Activated CD4-positive, alpha-beta T cell treated with anti-CD3 and anti-CD28 coated beads for 24 hours (primary cell): ENCODE data around the gene ATP1A1.

ENCODE experiments used
- DNase-seq, 2 donors: peaks; one replicate each; pipeline ENCODE4 v3.0.0-alpha.2; 2020; ENCODE audit warnings: low read depth in 2 of 2

ATP1A1 gene

DNA sequence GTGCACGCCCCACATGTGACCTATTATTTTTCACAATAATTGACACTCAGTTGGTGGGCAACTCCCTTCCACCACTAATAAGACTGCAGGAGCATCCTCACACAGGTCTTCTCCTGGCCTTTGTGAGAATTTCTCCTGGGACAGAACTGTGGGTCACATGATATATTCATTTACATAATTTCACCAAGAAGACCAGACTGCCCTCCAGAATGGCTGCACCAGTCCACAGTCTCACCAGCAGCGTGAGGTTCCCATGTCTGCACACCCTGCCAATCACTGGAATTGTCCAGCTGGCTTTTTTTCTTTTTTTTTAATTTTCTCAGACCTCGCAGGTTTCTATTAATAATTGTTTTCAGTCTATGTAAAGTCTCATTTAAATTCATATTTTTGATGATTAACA, 41.3 kb downstream of the ATP1A1 start:
- DNase-seq = no peak

DNA sequence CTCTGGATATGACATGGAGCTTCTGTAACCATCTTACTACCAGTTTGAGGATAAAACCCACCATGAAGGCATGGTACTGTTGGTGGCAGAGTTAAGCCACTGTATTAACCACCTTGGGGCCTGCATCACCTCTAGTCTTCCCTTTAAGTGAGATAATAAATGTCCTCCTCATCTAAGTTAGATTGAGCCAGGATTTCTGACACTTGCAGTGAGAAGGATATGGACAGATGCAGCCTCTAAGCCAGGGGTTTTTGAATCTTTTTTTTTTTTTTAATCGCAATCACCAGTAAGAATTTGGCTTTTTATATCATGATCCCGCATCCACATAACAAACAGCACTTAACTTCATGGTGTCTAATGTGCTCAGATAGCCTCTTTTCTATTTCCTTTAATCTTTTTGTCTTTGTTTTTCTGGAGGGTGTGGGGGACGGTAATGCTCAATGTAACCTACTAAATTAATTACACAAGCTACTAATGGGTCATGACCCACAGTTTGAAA, 42.2 kb downstream of the ATP1A1 start:
- no peak for DNase-seq

DNA sequence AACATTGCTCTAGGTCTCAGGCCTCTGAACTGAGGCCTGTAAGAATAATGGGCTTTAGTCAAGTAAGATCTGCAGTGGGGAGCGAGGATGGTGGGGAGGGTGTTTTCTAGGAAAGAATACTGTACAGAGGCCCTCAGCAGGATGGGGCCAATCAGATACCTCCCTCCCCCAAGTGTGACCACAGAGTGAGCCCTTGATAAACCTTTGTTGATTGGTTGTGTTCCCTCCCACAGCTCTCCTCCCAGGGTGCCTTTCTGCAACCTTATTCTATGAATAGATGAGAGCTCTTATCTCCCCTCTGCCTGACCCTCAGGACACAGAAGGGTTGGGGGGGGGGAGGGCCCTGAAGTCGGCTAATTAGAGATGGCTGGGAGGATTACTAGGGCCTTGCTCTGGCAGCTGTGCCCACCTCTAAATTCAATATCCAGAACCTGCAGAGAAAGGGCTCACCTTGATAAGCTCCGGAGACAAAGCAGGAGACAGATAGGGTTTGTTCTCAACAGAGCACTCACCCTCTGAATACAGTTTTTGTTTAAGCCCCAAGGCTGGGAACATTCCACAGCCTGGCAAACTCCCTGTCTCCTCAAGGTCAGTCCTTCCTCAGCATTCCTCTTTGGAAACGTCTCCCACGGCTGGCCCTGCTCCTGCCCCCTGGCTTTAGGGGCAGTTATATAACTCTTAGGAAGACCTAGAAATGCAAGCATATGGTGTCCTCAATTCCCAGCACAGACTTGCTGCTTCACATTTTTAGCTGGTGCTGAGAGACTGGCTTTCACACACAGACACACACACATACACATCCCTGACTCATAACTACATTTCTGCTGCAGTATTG, 42.9 kb downstream of the ATP1A1 start:
- no peak for DNase-seq

DNA sequence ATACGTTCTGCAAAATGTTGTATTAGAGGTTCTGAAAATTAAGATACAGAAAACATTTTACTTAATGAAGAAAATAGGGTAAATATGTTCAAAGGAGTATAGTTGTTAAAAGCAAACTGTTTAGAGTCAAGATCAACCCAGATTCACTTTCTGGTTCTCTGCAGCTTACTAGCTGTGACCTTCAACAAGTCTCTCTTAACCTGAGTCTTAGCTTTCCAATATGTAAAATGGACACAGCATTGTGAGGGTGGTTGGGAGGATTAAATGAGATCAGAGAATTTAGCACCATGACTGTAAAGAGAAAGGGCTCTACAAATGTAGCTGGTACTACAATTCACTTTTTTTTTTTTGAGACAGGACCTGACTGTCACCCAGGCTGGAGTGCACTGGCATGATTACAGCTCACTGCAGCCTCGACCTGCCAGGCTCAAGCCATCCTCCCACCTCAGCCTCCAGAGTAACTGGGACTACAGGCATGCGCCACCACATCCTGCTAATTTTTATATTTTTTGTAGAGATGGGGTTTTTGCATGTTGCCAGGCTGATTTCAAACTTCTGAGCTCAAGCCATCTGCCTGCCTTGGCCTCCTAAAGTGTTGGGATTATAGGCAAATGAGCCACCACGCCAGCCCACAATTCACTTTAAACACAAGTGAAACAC, 43.9 kb downstream of the ATP1A1 start:
- no peak for DNase-seq

DNA sequence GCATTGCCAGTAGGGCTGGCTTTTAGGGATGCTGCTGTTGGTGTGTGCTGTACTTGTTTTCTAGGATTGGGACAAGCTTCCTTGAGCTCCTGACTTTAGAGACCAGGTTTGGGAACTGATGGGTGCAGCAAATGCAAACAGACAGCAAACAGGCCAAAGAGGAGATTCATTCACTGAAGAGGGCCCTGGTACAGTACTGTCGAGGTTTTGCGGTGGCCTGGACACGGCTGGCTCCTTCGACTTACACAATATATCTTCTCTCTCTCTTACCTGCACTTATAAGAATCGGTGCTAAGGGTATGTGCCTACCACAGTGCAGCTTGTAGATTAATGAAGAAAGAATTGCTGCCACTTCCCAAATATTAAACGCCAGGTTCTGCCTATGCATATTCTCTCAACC, 44.6 kb downstream of the ATP1A1 start:
- no peak for DNase-seq

DNA sequence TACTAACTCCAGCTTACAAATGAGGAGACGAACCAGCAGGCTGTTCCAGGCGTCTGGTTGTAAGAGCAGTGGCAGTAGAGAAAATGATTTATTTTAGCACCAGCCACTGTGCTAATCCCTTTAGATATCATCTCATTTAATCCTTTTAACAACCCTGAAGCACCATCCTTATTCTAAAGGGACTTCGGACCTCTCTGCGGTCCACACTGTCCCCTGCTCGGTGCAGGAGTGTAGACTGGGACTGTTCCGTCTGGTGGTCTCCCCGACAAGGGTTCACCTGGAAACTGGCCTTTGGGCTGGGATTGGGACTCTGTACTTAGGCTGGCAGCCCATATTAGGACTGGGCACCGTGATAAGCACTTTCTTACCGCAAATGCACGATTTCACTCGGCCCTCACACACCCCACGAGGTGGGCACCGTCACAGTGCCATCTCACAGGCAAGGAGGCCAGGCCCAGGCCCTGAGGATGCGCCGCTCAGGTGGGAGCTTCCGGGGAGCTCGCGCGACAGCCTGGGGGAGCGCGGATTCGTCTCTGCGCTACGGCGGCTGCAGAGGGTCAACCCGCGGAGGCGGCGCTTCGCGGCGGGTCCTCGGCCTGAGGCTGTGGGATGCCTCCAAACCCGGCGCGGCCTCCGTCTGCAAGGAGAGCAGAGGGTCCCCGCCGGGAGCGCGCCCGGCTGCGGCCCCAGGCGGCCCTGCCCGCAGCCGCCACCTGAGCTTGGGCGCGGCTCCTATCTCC, 45.2 kb downstream of the ATP1A1 start:
- DNase-seq = peak; percentile 76 to 81

DNA sequence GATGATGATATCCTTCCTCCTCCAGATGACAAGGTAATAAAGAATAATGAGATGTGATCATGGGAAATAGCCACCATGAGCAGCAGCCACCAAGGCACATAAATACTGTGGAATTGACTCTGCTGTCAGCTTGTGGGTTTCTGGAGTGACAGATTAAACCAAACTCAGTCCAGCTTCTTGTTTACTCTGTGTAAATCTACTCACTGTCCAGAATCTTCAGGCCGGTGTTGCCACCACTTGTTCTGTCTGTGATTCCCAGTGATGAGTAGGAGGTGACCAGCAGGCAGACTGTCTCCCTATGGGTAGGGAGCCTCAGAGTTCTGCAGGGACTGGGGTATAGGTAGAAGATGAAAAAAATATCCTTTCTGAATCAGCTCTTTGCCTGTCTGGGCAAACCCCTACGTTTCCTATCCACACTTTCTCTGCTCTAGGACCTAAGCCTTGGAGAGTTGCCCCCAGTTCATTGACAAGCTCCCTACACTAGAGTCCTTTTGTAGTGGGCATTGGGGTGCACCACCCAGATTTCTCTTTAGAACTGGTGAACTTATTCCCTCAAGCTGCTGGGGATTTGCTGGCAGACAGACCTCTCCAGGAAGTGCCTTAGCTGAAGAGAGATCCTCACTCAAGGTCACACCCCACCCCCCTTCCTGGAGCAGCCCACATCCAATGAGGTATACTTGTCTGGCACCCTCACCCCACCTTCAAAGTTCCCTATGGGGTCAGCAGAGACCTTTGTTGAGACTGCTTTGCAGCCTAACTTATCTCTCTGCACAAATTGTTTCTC, 47.6 kb downstream of the ATP1A1 start:
- DNase-seq = no peak

DNA sequence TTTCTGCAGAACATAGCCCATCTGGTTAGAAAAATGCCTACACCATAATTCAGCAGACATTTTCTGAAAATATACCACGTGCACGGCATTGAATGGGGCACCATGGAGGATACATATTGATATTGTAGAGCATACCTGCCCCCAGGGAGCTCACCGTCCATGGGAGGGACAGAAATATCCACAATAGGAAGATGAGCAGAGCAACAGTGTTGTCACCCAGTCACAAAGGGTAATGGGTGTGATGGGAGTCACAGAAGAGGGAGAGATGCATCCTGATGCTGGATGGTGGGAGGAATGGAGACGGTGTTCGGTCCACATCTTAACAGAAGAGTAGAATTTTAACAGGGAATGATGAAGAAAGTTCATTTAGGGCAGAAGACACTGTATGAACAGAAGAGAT, 51.4 kb downstream of the ATP1A1 start:
- DNase-seq = no peak

DNA sequence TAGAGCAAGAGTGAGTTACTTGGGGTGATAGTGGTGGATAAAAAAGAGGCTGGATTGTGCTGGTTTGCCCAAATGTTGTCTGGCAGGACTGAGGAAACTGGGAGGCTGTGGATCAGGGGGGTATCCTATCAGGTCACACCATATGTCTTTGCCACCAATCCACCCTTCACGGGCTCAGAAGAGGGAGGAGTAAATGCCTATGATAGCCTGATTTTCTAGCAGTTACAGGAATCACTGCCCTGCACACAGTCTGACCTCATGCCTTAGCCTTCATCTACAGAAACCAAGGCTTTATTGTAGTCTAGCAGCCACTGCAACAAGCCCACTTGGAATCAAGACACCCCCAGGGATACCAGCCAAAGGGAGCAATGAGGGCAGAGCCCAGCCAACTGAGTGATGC, 51.8 kb downstream of the ATP1A1 start:
- no peak for DNase-seq

DNA sequence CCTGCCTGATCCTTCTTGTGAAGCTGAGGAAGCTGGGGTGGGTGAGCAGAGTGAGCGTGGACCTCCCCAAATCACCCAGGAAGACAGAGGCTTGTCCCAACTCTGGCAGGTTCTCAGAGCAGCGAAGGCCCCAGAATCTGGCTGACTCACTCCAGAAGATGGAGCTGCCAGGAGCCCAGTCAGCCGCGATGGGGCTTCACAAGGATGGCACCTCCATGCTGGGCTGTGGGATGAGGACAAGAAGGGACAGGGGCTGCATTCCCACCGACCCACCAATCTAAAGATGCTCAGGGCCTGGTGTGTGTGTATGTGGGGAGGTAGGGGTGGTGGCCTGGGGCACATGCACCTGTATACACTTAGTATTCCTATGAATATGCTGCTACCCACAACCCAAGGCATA, 52.9 kb downstream of the ATP1A1 start:
- DNase-seq = no peak

DNA sequence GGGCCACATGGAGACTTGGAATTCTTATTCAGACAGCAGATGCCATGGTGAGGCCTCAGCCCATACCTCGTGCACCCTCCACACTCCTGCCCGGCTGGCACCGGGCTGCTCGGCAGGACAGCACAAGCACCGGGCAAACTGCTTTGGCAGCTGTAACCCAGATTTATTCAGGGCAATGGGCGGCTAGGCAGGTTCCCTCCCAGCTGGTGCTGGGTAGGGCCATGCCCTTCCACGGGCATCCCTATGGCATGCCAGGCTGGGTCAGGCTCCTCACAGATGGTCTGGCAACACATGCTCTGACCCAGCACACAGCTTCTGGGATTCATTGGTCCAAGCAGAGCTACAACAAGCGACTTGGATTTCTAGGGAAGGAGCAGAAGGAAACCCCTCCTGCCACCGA, 53.4 kb downstream of the ATP1A1 start:
- DNase-seq = no peak

DNA sequence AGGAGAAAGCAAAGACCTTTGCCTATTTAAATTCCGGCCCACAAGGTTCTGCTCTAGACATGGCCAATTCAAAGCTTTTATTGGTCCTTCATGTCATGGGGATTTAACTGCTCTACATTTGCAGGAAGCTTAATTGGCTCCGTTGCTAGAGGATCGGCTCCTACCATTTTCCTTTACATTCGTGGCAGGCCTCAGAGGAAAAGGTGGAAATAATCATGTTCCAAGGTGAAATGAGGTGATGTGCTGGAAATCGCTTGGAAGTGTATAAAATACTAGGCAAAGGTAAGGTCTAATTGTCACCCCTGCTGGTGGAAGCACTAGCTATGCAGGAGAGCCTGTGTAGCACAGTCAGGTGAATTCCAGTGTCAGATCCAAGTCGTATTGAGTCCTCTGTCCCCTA, 55.5 kb downstream of the ATP1A1 start:
- DNase-seq = no peak

DNA sequence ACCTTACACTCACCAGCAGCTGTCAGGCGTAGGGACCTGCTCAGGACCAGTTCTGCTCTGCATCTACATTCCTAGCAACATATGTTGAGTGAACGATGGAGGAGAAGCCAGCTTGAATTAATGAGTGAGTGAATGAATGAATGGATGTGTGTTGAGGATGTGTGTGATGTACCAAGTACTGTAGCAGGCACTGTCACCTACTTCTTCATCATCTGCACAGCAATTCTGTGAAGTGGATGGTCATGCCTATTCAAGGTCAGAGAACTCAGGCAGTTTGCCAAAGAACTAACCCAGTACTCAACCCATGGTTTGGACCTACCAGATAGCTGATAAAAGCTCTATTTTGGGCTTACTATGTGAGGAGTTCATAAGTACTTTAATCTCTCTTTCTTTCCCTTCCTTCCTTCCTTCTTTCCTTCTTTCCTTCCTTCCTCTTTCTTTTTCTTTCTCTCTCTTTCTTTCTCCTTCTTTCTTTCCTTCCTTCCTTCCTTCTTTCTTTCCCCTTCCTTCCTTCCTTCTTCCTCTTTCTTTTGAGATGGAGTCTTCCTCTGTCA, 56.9 kb downstream of the ATP1A1 start:
- DNase-seq = no peak

DNA sequence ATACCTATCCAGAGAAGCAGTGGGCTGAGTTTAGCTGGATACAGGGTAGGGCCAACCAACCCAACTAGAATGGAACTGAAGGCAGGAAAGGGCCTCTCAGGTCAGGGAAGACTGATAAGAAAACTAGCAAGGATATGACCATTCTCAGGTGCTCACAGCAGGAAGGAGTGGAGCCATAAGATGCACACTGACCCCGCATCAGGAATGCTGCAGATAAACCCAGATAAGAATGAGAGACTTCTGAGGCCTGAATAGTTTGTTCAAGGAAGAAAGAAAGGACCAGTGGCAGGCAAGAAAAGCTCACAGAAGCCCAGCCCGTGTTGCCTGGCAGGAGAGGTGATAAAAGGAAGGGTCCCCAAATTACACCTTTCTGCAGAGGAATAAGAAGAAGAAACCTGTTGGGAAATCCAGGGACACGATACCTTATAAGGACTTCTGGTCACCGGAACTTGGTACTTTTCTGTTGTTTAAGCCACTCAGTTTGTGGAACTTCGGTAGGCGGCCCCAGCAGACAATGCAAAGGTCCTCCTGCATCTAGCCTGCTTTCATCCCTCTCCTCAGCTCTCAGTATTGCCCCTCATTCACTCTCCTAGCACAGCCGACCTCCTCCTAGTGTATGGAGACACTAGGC, 58.9 kb downstream of the ATP1A1 start:
- DNase-seq = no peak

DNA sequence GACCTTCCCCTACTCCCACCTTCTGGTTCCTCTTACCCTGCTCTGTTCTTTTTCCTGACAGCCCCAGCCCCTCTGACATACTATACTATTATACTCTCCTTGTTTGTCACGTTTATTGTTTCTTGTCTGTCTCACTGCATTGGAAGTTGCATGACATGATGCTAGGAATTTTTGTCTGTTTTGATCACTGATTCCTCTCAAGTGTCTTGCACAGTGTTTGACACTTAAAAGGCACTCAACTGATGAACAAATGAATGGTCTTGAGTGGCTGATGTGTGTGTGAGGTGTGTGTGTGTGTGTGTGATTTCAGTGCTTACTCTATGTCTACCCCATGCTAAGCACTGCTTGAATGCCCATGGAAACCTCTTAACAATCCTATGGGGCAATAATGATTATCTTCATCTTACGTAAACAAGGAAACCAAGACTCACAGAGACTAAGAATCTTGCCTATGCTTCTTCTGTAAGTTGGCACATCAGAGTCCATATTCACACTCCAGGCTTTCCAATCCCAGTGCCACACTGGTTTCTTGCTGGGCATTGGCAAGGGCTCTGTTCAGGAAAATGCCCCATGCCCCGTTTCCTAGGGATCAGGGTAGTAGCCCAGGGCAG, 59.7 kb downstream of the ATP1A1 start:
- no peak for DNase-seq

DNA sequence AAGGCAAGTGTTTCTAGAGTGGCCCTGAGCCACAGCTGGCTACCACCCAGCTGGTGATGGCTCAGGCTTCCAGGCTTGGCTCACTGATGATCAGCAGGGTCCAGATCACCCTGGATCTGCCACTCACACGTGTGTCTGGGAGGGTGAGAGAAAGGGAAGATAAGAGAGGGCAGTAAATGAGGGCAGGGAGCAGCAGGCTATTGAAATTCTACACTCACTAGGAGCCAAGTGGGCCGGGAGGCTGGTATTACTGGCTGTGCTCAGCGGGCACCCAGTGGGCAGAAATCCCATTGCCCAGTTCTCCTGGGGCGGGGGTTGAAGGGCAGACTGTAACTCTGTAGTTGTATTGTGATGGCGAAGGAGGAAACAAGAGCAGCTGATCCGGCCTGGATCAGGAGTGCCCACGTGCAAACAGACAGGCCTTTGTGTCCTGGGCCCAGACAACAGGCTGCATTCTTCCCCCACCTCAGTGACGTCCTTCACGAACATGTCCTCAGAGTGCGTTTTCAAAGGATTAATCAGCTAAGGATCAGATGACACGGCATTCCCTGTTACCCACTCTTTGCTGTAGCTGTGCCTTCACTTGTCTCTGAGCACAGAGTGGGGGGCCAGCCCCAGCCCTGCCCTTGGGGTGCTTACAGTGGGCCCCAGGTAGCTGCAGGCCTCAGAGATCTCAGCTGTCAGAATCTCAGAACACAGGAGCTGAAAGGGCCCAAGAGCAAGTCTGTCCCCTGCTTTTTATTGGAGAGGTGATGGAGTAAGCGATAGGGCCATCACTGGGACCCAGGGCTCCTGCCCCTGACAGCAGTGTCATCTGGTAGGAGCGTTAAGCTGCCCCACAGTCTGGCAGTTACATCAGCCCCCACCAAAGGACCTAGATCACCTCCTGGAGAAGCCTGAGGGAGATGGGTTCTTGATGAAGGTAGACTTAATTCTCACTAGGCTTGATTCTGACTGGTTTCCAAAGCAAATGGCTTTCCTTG, 60.5 kb downstream of the ATP1A1 start:
- DNase-seq = no peak

DNA sequence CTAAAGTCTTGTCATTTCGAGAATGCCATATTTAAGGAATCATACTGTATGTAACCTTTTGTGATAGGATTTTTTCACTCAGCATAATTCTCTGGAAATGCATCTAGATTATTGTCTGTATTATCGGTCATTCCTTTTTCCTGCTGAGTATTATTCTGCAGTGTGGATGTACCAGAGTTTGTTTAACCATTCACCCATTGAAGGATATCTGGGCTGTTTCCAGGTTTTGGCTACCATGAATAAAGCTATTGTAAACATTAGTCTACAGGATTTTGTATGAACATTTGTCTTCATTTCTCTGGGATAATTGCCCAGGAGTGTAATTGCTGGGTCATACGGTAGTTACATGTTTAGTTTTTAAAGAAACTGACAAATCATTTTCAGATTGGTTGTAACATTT, 61.8 kb downstream of the ATP1A1 start:
- no peak for DNase-seq

DNA sequence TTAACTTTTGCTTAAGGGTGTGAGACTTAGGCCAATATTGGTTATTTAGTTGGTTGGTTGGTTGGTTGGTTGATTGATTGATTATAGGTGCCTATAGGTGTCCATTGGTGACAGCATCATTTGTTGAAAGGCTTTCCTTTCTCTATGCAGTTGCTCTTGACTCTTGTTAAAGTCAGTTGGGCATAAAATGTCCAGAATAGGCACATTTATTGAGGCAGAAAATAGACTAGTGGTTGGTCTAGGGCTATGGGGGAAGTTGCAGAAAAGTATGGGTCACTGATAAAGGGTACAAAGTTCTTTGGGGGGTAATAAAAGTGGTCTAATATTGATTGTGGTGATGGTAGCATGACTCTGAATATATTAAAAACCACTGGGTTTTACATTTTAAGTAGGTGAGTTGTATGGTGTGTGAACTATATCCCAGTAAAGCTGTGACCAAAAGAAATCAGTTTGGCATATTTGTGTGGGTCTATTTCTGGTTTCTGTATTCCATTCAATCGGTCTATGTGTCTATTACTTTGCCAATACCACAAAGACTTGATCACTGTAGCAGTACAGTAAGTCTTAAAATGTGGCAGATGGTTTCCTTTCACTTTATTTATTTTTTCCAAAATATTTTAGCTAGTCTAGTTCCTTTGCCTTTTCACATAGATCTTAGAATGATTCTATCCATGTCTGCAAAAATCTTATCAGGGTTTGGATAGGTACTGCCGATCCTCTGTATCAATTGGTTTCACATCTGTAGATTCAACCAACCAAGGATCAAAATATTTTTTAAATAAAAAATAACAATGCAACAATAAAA, 63.0 kb downstream of the ATP1A1 start:
- no peak for DNase-seq

DNA sequence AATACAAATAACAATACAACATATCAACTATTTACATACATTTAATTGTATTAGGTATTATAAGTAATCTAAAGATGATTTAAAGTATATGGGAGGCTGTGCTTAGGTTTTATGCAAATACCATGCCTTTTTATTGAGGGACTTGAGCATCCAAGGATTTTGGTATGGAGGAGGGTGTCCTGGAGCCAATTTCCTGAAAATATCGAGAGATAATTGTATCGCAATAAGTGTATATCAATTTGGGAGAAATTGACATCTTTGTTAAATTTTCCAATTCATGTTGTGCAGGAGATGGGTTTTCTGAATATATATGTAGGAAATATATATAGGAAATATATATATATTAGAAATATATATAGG, 63.5 kb downstream of the ATP1A1 start:
- no peak for DNase-seq
